Ovary (tissue), 3 donors: ENCODE measurements around the gene BSPRY.

Experiments used
- EP300 ChIP-seq: sonication (generic); formaldehyde crosslinking; IDR thresholded peaks from one replicate; pipeline ENCODE4 v1.6.1; 2017; ENCODE audit warnings: antibody characterized with exemption
- POLR2A ChIP-seq: fragments of 450-650 bp; IDR thresholded peaks from one replicate; pipeline ENCODE4 v1.6.1; 2017; ENCODE audit warnings: antibody characterized with exemption, mild to moderate bottlenecking, moderate library complexity
- TF ChIP-seq, protein P1 (sequence below), 3 donors: fragments of 450-650 bp in 2 of 3; fragments of 200-600 bp in 1 of 3; IDR thresholded peaks; one replicate each; pipeline versions ENCODE4 v1.5.1 to v1.8.0; 2016 to 2022; ENCODE audit warnings: antibody characterized with exemption in 3 of 3, mild to moderate bottlenecking in 1 of 3
- donor health status: DM: no; HTN: no; CAD: no.

GRCh38 chr9:113395000-113395861, 45.9 kb downstream of the BSPRY start:
- TF ChIP-seq, protein P1, sequence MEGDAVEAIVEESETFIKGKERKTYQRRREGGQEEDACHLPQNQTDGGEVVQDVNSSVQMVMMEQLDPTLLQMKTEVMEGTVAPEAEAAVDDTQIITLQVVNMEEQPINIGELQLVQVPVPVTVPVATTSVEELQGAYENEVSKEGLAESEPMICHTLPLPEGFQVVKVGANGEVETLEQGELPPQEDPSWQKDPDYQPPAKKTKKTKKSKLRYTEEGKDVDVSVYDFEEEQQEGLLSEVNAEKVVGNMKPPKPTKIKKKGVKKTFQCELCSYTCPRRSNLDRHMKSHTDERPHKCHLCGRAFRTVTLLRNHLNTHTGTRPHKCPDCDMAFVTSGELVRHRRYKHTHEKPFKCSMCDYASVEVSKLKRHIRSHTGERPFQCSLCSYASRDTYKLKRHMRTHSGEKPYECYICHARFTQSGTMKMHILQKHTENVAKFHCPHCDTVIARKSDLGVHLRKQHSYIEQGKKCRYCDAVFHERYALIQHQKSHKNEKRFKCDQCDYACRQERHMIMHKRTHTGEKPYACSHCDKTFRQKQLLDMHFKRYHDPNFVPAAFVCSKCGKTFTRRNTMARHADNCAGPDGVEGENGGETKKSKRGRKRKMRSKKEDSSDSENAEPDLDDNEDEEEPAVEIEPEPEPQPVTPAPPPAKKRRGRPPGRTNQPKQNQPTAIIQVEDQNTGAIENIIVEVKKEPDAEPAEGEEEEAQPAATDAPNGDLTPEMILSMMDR (IDR thresholded peaks at IDR 0.05): no peak
- TF ChIP-seq POLR2A (no peak), EP300 (no peak)
